IMR-90 (cell line): ENCODE measurements around the gene PCYT1B. TPM values are rescaled to one million over a fixed set of nuclear protein-coding genes. Genes with fewer than 3 reads are reported as not detected.

Source experiments
- ATAC-seq: fragments of 200-7000 bp; cut with Tn5 transposase; 2 replicates; pipeline ENCODE4 v1.9.1; 2020; ENCODE audit warnings: low read depth, mild to moderate bottlenecking, moderate library complexity
- BruUV-seq: library from RNA; stranded (reverse); fragments of 400-500 nt; replicated peaks from 2 replicates; lab custom pipeline; 2021; lab: Mats Ljungman, UMichigan
- CTCF ChIA-PET: fragments of 300-600 bp; formaldehyde crosslinking; extraction: SDS; loops from one replicate; lab custom pipeline; 2021; ENCODE audit warnings: antibody characterized with exemption; lab: Yijun Ruan, JAX
- POLR2A ChIA-PET: fragments of 300-600 bp; sonication (Branson Sonifier 250); formaldehyde crosslinking; loops from one replicate; lab custom pipeline; 2022; ENCODE audit warnings: antibody characterized with exemption; ENCODE audit not compliant: unreplicated experiment; lab: Charles Lee
- DNase-seq: peaks from one replicate; pipeline ENCODE4 v3.0.0; 2013
- H2AFZ ChIP-seq: replicated peaks from 2 replicates; pipeline ENCODE3; 2013; ENCODE audit warnings: low read length, mild to moderate bottlenecking; ENCODE audit not compliant: poor library complexity
- H2AK5ac ChIP-seq: 2 replicates; pipeline ENCODE4 v1.6.1; 2013; ENCODE audit warnings: low read depth, low read length, inconsistent platforms
- H2AK9ac ChIP-seq: replicated peaks from 2 replicates; pipeline ENCODE3; 2013; ENCODE audit warnings: mild to moderate bottlenecking, low read depth, low read length, moderate library complexity; ENCODE audit not compliant: poor library complexity
- H2BK120ac ChIP-seq: 2 replicates; pipeline ENCODE4 v1.6.1; 2013; ENCODE audit warnings: low read depth, low read length, inconsistent platforms
- H2BK15ac ChIP-seq: 3 replicates; pipeline ENCODE4 v1.6.1; 2013; ENCODE audit warnings: low read depth, low read length, inconsistent platforms
- H2BK20ac ChIP-seq: 2 replicates; pipeline ENCODE4 v1.6.1; 2013; ENCODE audit warnings: low read depth, mild to moderate bottlenecking, inconsistent platforms, low read length, moderate library complexity
- H2BK5ac ChIP-seq: 2 replicates; pipeline ENCODE4 v1.6.1; 2013; ENCODE audit warnings: mild to moderate bottlenecking, low read depth, low read length, inconsistent platforms; ENCODE audit not compliant: poor library complexity, severe bottlenecking
- H3K14ac ChIP-seq: replicated peaks from 2 replicates; pipeline ENCODE4 v1.6.1; 2013; ENCODE audit warnings: low read depth, low read length, inconsistent platforms
- H3K18ac ChIP-seq: 2 replicates; pipeline ENCODE4 v1.6.1; 2013; ENCODE audit warnings: low read depth, low read length, control low read depth
- H3K23ac ChIP-seq: 2 replicates; pipeline ENCODE4 v1.6.1; 2013; ENCODE audit warnings: low read depth, low read length, inconsistent platforms
- H3K27ac ChIP-seq: 2 replicates; pipeline ENCODE4 v1.5.1; 2013; ENCODE audit warnings: mild to moderate bottlenecking, control low read depth, low read length; ENCODE audit not compliant: insufficient read depth
- H3K27me3 ChIP-seq: 2 replicates; pipeline ENCODE4 v1.6.1; 2013; ENCODE audit warnings: low read length; ENCODE audit not compliant: control insufficient read depth, insufficient read depth
- H3K36me3 ChIP-seq: 2 replicates; pipeline ENCODE4 v1.6.1; 2013; ENCODE audit warnings: low read length, mixed read lengths; ENCODE audit not compliant: control insufficient read depth, insufficient read depth
- H3K4ac ChIP-seq: 2 replicates; pipeline ENCODE4 v1.6.1; 2013; ENCODE audit warnings: low read depth, low read length, inconsistent platforms
- H3K4me1 ChIP-seq: 2 replicates; pipeline ENCODE4 v1.6.1; 2013; ENCODE audit warnings: low read length, mixed read lengths; ENCODE audit not compliant: control insufficient read depth, insufficient read depth
- H3K4me2 ChIP-seq: 2 replicates; pipeline ENCODE4 v1.6.1; 2013; ENCODE audit warnings: low read depth, mild to moderate bottlenecking, control low read depth, low read length, moderate library complexity
- H3K4me3 ChIP-seq: 2 replicates; pipeline ENCODE4 v1.5.1; 2013; ENCODE audit warnings: low read depth, mild to moderate bottlenecking, control low read depth, low read length, moderate library complexity; ENCODE audit not compliant: insufficient read depth
- H3K56ac ChIP-seq: 2 replicates; pipeline ENCODE4 v1.6.1; 2013; ENCODE audit warnings: low read length, inconsistent platforms; ENCODE audit not compliant: insufficient read depth; ENCODE audit errors: extremely low read depth
- H3K79me1 ChIP-seq, 2 experiments: 2 replicates each; pipeline ENCODE4 v1.6.1; 2013; ENCODE audit warnings: low read length in 2 of 2, inconsistent platforms in 1 of 2, low read depth in 1 of 2
- H3K9ac ChIP-seq: 2 replicates; pipeline ENCODE4 v1.6.1; 2013; ENCODE audit warnings: low read depth, low read length, control low read depth
- H3K9me1 ChIP-seq: 2 replicates; pipeline ENCODE4 v1.6.1; 2013; ENCODE audit warnings: low read length, inconsistent platforms; ENCODE audit not compliant: insufficient read depth
- H3K9me3 ChIP-seq: 2 replicates; pipeline ENCODE4 v1.6.1; 2013; ENCODE audit warnings: low read length; ENCODE audit not compliant: control insufficient read depth, insufficient read depth
- H4K20me1 ChIP-seq: 2 replicates; pipeline ENCODE4 v1.6.1; 2013; ENCODE audit warnings: low read length, inconsistent platforms; ENCODE audit not compliant: insufficient read depth
- H4K5ac ChIP-seq: 2 replicates; pipeline ENCODE4 v1.6.1; 2013; ENCODE audit warnings: mild to moderate bottlenecking, low read depth, low read length, control low read depth
- H4K8ac ChIP-seq, 2 experiments: 2 replicates each; pipeline ENCODE4 v1.6.1; 2013; ENCODE audit warnings: low read depth in 2 of 2, low read length in 2 of 2, control low read depth in 1 of 2, inconsistent platforms in 1 of 2
- H4K91ac ChIP-seq: 2 replicates; pipeline ENCODE4 v1.6.1; 2013; ENCODE audit warnings: low read depth, low read length, inconsistent platforms; ENCODE audit not compliant: insufficient read depth
- BHLHE40 ChIP-seq: fragments of 150-350 bp; IDR thresholded peaks from 2 replicates; pipeline ENCODE4 v1.6.1; 2016; ENCODE audit warnings: mild to moderate bottlenecking, low read depth, low read length
- CEBPB ChIP-seq: IDR thresholded peaks from 2 replicates; pipeline ENCODE4 v1.6.1; 2012; ENCODE audit warnings: low read depth, low read length, improper control_type of control experiment
- CTCF ChIP-seq: conservative IDR thresholded peaks from 2 replicates; pipeline ENCODE4 v1.5.1; 2012; ENCODE audit warnings: mild to moderate bottlenecking, low read depth, low read length, improper control_type of control experiment
- ELK1 ChIP-seq: fragments of 150-350 bp; IDR thresholded peaks from 2 replicates; pipeline ENCODE4 v1.6.1; 2016; ENCODE audit warnings: low read depth, mild to moderate bottlenecking, low read length, moderate library complexity, borderline replicate concordance
- MAFK ChIP-seq: IDR thresholded peaks from 2 replicates; pipeline ENCODE4 v1.6.1; 2012; ENCODE audit warnings: low read depth, low read length, improper control_type of control experiment
- MAZ ChIP-seq: IDR thresholded peaks from 2 replicates; pipeline ENCODE4 v1.6.1; 2012; ENCODE audit warnings: low read depth, mild to moderate bottlenecking, low read length, improper control_type of control experiment, moderate library complexity, borderline replicate concordance
- NFE2L2 ChIP-seq: fragments of 150-350 bp; IDR thresholded peaks from 2 replicates; pipeline ENCODE4 v1.6.1; 2016; ENCODE audit warnings: low read depth, mild to moderate bottlenecking, low read length
- RAD21 ChIP-seq: IDR thresholded peaks from 2 replicates; pipeline ENCODE4 v1.6.1; 2012; ENCODE audit warnings: low read length, improper control_type of control experiment
- RCOR1 ChIP-seq: IDR thresholded peaks from 2 replicates; pipeline ENCODE4 v1.6.1; 2012; ENCODE audit warnings: mild to moderate bottlenecking, low read length, improper control_type of control experiment; ENCODE audit not compliant: insufficient replicate concordance
- RFX5 ChIP-seq: IDR thresholded peaks from 2 replicates; pipeline ENCODE4 v1.8.0; 2012; ENCODE audit warnings: low read depth, mild to moderate bottlenecking, low read length, moderate library complexity
- SMC3 ChIP-seq: fragments of 150-350 bp; IDR thresholded peaks from 2 replicates; pipeline ENCODE4 v1.6.1; 2016; ENCODE audit warnings: low read depth, mild to moderate bottlenecking, antibody characterized with exemption, low read length, moderate library complexity
- WGBS, 2 experiments: methylation state at CpG; one replicate each; pipeline versions ENCODE4 v1.1.5 to v1.1.7; 2013; ENCODE audit warnings: missing lambda C conversion rate in 2 of 2; ENCODE audit not compliant: insufficient read length in 1 of 2; ENCODE audit errors: extremely low coverage in 2 of 2; 5-methylcytosine and 5-hydroxymethylcytosine counted together
- dilution Hi-C: fragments of 300-500 bp; cut with HindIII; formaldehyde crosslinking; loops from one replicate; pipeline ENCODE4 v1.14.3; 2018; ENCODE audit warnings: low sequenced_read_pairs; ENCODE audit not compliant: unreplicated experiment
- in situ Hi-C: fragments of 300-500 bp; cut with MboI; formaldehyde crosslinking; loops from 3 replicates; pipeline ENCODE4 v1.14.3; 2019; ENCODE audit warnings: low sequenced_read_pairs, inconsistent platforms, mixed read lengths
- intact Hi-C: fragments of 100-400 bp; cut with micrococcal nuclease; formaldehyde crosslinking; loops from 2 replicates; pipeline ENCODE4 v1.10.0; 2022
- polyA plus RNA-seq, 3 experiments: library from polyadenylated mRNA; depleted of rRNA; stranded (reverse); fragments of >200 nt; gene quantifications; 2 replicates each; pipeline ENCODE4 v1.2.3, GENCODE V29; 2012; ENCODE audit warnings: low replicate concordance in 1 of 3
- total RNA-seq: library from RNA; depleted of rRNA; stranded (reverse); fragments of >200 nt; gene quantifications from 2 replicates; pipeline ENCODE4 v1.2.3, GENCODE V29; 2012
- TF ChIP-seq, protein P1 (sequence below): fragments of 150-350 bp; IDR thresholded peaks from 2 replicates; pipeline ENCODE4 v1.6.1; 2017; ENCODE audit warnings: mild to moderate bottlenecking, antibody characterized with exemption, low read length, low read depth

Gene PCYT1B
- total and polyA plus RNA-seq, 2 of the 4 experiments (the other 2 are of a cell fraction), result under 0.01 to 0.09 TPM

DNA sequence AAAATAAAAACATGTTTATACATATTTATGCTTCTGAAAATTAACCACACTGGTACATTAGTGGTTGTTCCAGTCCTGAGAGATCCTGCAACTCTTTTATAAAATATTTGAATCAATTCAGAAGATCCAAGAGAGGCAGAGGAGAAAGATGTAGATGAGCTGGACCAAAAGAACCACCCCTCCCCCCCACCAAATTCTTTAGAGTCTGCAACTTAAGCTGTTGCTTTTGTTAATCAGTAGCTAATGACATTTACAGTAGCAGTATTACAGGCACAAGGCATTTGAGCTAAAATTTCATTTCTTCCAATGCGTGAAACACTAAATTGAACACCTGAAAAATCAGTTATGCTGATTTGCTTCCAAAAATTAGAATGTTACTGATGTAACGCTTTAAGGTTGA, 120.5 kb downstream of the PCYT1B start:
- WGBS, 2 experiments, result no CpG with 5 or more reads among the region's 2 CpGs
- TF ChIP-seq BHLHE40, result no peak
- TF ChIP-seq MAZ, result no peak
- TF ChIP-seq SMC3, result no peak
- TF ChIP-seq, protein P1, sequence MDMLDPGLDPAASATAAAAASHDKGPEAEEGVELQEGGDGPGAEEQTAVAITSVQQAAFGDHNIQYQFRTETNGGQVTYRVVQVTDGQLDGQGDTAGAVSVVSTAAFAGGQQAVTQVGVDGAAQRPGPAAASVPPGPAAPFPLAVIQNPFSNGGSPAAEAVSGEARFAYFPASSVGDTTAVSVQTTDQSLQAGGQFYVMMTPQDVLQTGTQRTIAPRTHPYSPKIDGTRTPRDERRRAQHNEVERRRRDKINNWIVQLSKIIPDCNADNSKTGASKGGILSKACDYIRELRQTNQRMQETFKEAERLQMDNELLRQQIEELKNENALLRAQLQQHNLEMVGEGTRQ, result no peak
- no peak for TF ChIP-seq RAD21
- no peak for TF ChIP-seq CTCF
- no peak for TF ChIP-seq NFE2L2
- no peak for TF ChIP-seq ELK1
- TF ChIP-seq RCOR1, result no peak
- no peak for TF ChIP-seq MAFK
- no peak for TF ChIP-seq RFX5
- TF ChIP-seq CEBPB, result no peak
- BruUV-seq, result no TSS peak
- no peaks in the 10 kb centered on the region for H3K4me1 ChIP-seq
- no peak overlapping the region for H4K5ac ChIP-seq
- in situ Hi-C loops (no loop called here), dilution Hi-C loops (no loop called here), intact Hi-C loops (no loop called here)
- no peaks in the 10 kb centered on the region for H3K9me3 ChIP-seq
- H2AK9ac ChIP-seq, result no peak overlapping the region
- no peaks in the 10 kb centered on the region; the same call in 1 of the 2 replicates for H3K27me3 ChIP-seq
- H2BK15ac ChIP-seq, result no peak overlapping the region
- no peak overlapping the region for H3K56ac ChIP-seq
- no peaks in the 10 kb centered on the region for H3K36me3 ChIP-seq
- no peak overlapping the region for H3K4me3 ChIP-seq
- no peak overlapping the region for H2BK5ac ChIP-seq
- H2AFZ ChIP-seq, result no peak overlapping the region
- CTCF ChIA-PET, result no interaction called here
- no peak overlapping the region for H2AK5ac ChIP-seq
- POLR2A ChIA-PET, result no interaction called here
- H4K8ac ChIP-seq, result no peak overlapping the region
- no peak overlapping the region for H3K9ac ChIP-seq
- no peak overlapping the region for H3K4me2 ChIP-seq
- no peak overlapping the region for H4K91ac ChIP-seq
- no peaks in the 10 kb centered on the region for H4K20me1 ChIP-seq
- no peak overlapping the region for H2BK20ac ChIP-seq
- H3K9me1 ChIP-seq, result no peaks in the 10 kb centered on the region
- H2BK120ac ChIP-seq, result no peak overlapping the region
- no peak overlapping the region for H3K14ac ChIP-seq
- ATAC-seq (no peak), DNase-seq (no peak)
- no peak overlapping the region for H3K18ac ChIP-seq
- H3K27ac ChIP-seq, result no peak overlapping the region
- no peak overlapping the region for H3K23ac ChIP-seq
- H3K4ac ChIP-seq, result no peak overlapping the region
- H3K79me1 ChIP-seq, result no peaks in the 10 kb centered on the region
